ENCODE data around the gene LHFPL3. TPM values are rescaled to one million over a fixed set of nuclear protein-coding genes. Genes with fewer than 3 reads are reported as not detected.

Gene LHFPL3
- total and polyA plus RNA-seq, 2 donors (not counting 1 experiment from before 2014, with no cell fraction given) = not detected

- no peaks in the 10 kb centered on the region for H3K36me3 ChIP-seq (ENCODE audit: control insufficient read depth, insufficient read depth, low read length)
- H3K9me3 ChIP-seq (ENCODE audit: control insufficient read depth, insufficient read depth, low read depth, low read length) = no peaks in the 10 kb centered on the region
- DNase-seq (ENCODE audit: low read depth in 2 of 2) = no peak
- H4K20me1 ChIP-seq (ENCODE audit: control insufficient read depth, extremely low read depth, insufficient read depth, low read length) = no peaks in the 10 kb centered on the region
- H3K9ac ChIP-seq (ENCODE audit: insufficient read depth, low read length) = no peak overlapping the region
- no peaks in the 10 kb centered on the region for H3K4me1 ChIP-seq (ENCODE audit: control insufficient read depth, extremely low read depth, insufficient read depth, low read length)
- TF ChIP-seq CTCF (conservative IDR thresholded peaks at IDR 0.05 in 1 of 2, IDR thresholded peaks at IDR 0.05 in 1 of 2; ENCODE audit: low read depth in 1 of 2, low read length in 2 of 2) = peak in 1 of 2 donors; percentile 28
- no peak for TF ChIP-seq EZH2 (IDR thresholded peaks at IDR 0.05; ENCODE audit: low read length, missing control alignments)
- H3K27me3 ChIP-seq (ENCODE audit: control insufficient read depth, insufficient read depth, low read length) = peaks cover 2% of the 10 kb centered on the region
- H3K4me2 ChIP-seq (ENCODE audit: extremely low read depth, insufficient read depth, low read length) = no peak overlapping the region
- H3K4me3 ChIP-seq (replicated peaks in 1 of 4; ENCODE audit: control extremely low read depth in 1 of 4, insufficient read depth in 1 of 4, low read depth in 3 of 4, low read length in 4 of 4) = no peak overlapping the region
- H2AFZ ChIP-seq (ENCODE audit: low read length) = no peak overlapping the region
- no peak overlapping the region for H3K27ac ChIP-seq (ENCODE audit: insufficient read depth, low read length)
- H3K79me2 ChIP-seq (ENCODE audit: control insufficient read depth, insufficient read depth, low read length) = no peaks in the 10 kb centered on the region
Observed at GRCh38 chr7:104862719-104863118, 534.3 kb downstream of the LHFPL3 start.

- H3K4me3 ChIP-seq (replicated peaks in 1 of 4; ENCODE audit: control extremely low read depth in 1 of 4, insufficient read depth in 1 of 4, low read depth in 3 of 4, low read length in 4 of 4) = no peak overlapping the region
- no peaks in the 10 kb centered on the region for H3K79me2 ChIP-seq (ENCODE audit: control insufficient read depth, insufficient read depth, low read length)
- H3K4me1 ChIP-seq (ENCODE audit: control insufficient read depth, extremely low read depth, insufficient read depth, low read length) = no peaks in the 10 kb centered on the region
- H3K4me2 ChIP-seq (ENCODE audit: extremely low read depth, insufficient read depth, low read length) = peak overlapping the region; percentile 11
- H3K9me3 ChIP-seq (ENCODE audit: control insufficient read depth, insufficient read depth, low read depth, low read length) = no peaks in the 10 kb centered on the region
- no peak for TF ChIP-seq CTCF (conservative IDR thresholded peaks at IDR 0.05 in 1 of 2, IDR thresholded peaks at IDR 0.05 in 1 of 2; ENCODE audit: low read depth in 1 of 2, low read length in 2 of 2)
- H2AFZ ChIP-seq (ENCODE audit: low read length) = no peak overlapping the region
- DNase-seq (ENCODE audit: low read depth in 2 of 2) = no peak
- no peaks in the 10 kb centered on the region for H3K36me3 ChIP-seq (ENCODE audit: control insufficient read depth, insufficient read depth, low read length)
- H4K20me1 ChIP-seq (ENCODE audit: control insufficient read depth, extremely low read depth, insufficient read depth, low read length) = no peaks in the 10 kb centered on the region
- no peak overlapping the region for H3K9ac ChIP-seq (ENCODE audit: insufficient read depth, low read length)
- no peak overlapping the region for H3K27ac ChIP-seq (ENCODE audit: insufficient read depth, low read length)
- no peaks in the 10 kb centered on the region for H3K27me3 ChIP-seq (ENCODE audit: control insufficient read depth, insufficient read depth, low read length)
Observed at GRCh38 chr7:104873401-104873800, 545.0 kb downstream of the LHFPL3 start.

GRCh38 chr7:104878577-104878976 is 550.2 kb downstream of the LHFPL3 start:
- TF ChIP-seq EZH2 (IDR thresholded peaks at IDR 0.05; ENCODE audit: low read length, missing control alignments) = no peak
- no peak for TF ChIP-seq CTCF (conservative IDR thresholded peaks at IDR 0.05 in 1 of 2, IDR thresholded peaks at IDR 0.05 in 1 of 2; ENCODE audit: low read depth in 1 of 2, low read length in 2 of 2)
- Histone ChIP-seq H4K20me1 (ENCODE audit: control insufficient read depth, extremely low read depth, insufficient read depth, low read length) (no peaks in the 10 kb centered on the region), H3K4me1 (ENCODE audit: control insufficient read depth, extremely low read depth, insufficient read depth, low read length) (no peaks in the 10 kb centered on the region), H3K9me3 (ENCODE audit: control insufficient read depth, insufficient read depth, low read depth, low read length) (no peaks in the 10 kb centered on the region), H3K79me2 (ENCODE audit: control insufficient read depth, insufficient read depth, low read length) (no peaks in the 10 kb centered on the region), H3K9ac (ENCODE audit: insufficient read depth, low read length) (no peak overlapping the region), H3K27me3 (ENCODE audit: control insufficient read depth, insufficient read depth, low read length) (no peaks in the 10 kb centered on the region), H2AFZ (ENCODE audit: low read length) (no peak overlapping the region), H3K4me3 (replicated peaks in 1 of 4; ENCODE audit: control extremely low read depth in 1 of 4, insufficient read depth in 1 of 4, low read depth in 3 of 4, low read length in 4 of 4) (no peak overlapping the region), H3K4me2 (ENCODE audit: extremely low read depth, insufficient read depth, low read length) (no peak overlapping the region), H3K27ac (ENCODE audit: insufficient read depth, low read length) (no peak overlapping the region), H3K36me3 (ENCODE audit: control insufficient read depth, insufficient read depth, low read length) (no peaks in the 10 kb centered on the region)
- no peak for DNase-seq (ENCODE audit: low read depth in 2 of 2)

Measured in fibroblast of lung (primary cell).